ENCODE measurements around the gene KLHL22.
A peak's percentile ranks its signal among the peaks of the same experiment; 100 is the strongest.
"Not testable (repeated sequence)": the region's sequence is repeated elsewhere in the genome, so short reads cannot be mapped to it uniquely, and the experiment has no call there.

The KLHL22 gene

GRCh38 chr22:20405291-20405930 is 90.2 kb downstream of the KLHL22 start:
- DNase-seq, result no peak

- DNase-seq, result no peak
Measured at GRCh38 chr22:20404881-20405280, 90.7 kb downstream of the KLHL22 start.

GRCh38 chr22:20403779-20404140 is 91.8 kb downstream of the KLHL22 start:
- DNase-seq, result no peak

GRCh38 chr22:20402960-20403778 is 92.4 kb downstream of the KLHL22 start:
- no peak for DNase-seq

GRCh38 chr22:20401376-20402014 is 94.1 kb downstream of the KLHL22 start:
- DNase-seq, result no peak

GRCh38 chr22:20400606-20401375 is 94.8 kb downstream of the KLHL22 start:
- no peak for DNase-seq

- DNase-seq, result no peak
Measured at GRCh38 chr22:20399866-20400605, 95.6 kb downstream of the KLHL22 start.

- DNase-seq, result no peak
Measured at GRCh38 chr22:20398420-20398819, 97.2 kb downstream of the KLHL22 start.

GRCh38 chr22:20397498-20397897 is 98.1 kb downstream of the KLHL22 start:
- DNase-seq, result no peak

GRCh38 chr22:20396639-20397038 is 99.0 kb downstream of the KLHL22 start:
- DNase-seq, result no peak

GRCh38 chr22:20395907-20396287 is 99.7 kb downstream of the KLHL22 start:
- no peak for DNase-seq

GRCh38 chr22:20395181-20395906 is 100.3 kb downstream of the KLHL22 start:
- no peak for DNase-seq

GRCh38 chr22:20393705-20394476 is 101.7 kb downstream of the KLHL22 start, which contains the start of gene ZNF74:
Gene ZNF74 (plus strand): TSS chr22:20394151. CDS start chr22:20394629, 478 bp downstream.
- peak; percentile 20 to 94 (median 85) for DNase-seq

GRCh38 chr22:20392983-20393704 is 102.5 kb downstream of the KLHL22 start:
- DNase-seq, result peak in 1 of 56 donors; percentile 5

GRCh38 chr22:20392365-20392881 is 103.2 kb downstream of the KLHL22 start:
- DNase-seq, result not testable (repeated sequence)

Measured in nucleus accumbens (tissue), 56 donors.